Activated gamma-delta T cell treated with Interleukin-2 at 50 U/mL for 16 hours (primary cell): ENCODE results near the gene MAP3K2.

Experiments
- DNase-seq: peaks from one replicate; pipeline ENCODE4 v3.0.0-alpha.2; 2020

MAP3K2 gene

DNA sequence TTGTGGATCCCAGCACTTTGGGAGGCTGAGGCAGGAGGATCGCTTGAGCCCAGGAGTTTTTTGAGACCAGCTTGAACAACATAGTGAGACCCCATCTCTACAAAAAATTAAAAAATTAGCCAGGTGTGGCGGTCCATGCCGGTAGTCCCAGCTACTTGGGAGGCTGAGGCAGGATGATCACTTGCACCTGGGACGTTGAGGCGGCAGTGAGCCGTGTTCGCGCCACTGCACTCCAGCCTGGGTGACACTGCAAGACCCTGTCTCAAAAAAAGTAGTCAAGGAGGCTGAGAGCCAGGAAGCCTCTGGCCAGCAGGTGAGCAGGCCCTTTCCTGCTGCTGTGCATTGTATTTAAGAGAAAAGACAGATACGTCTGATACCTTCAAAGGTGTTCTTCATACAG is 19.3 kb upstream of the MAP3K2 start:
- no peak for DNase-seq

DNA sequence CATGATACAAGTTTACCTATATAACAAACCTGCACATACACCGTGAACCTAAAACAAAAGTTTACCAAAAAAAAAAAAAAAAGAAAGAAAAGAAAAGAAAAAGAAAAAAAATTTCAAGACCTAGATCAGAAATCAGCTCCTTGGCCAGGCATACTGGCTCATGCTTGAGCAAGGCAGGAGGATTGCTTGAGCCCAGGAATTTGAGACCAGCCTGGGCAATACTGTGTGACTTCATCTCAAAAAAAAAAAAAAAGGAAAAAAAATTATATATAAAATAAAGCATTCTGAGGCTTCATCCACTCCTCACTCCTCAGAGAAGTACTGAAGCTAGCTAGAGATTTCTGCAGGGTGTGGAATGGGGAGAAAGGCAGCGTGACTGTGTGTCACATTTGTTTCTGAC is 18.7 kb upstream of the MAP3K2 start:
- no peak for DNase-seq

DNA sequence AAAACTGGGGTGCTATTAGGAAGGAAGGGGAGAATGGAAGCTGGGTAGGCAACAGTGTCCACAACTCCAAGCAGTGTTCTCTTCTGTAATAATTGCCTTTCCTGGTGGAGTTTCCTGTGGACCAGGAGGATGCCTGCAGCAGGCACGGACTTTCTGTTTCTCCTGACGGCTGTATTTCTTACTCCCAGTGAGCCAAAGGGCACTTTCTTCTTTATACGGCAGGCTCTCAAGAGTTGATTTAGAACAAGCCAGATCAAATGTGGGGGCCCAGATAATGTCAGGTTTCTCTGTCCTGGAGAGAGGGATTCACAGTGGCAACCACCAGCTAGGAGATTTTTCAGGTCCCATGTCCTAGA is 17.5 kb upstream of the MAP3K2 start:
- no peak for DNase-seq

DNA sequence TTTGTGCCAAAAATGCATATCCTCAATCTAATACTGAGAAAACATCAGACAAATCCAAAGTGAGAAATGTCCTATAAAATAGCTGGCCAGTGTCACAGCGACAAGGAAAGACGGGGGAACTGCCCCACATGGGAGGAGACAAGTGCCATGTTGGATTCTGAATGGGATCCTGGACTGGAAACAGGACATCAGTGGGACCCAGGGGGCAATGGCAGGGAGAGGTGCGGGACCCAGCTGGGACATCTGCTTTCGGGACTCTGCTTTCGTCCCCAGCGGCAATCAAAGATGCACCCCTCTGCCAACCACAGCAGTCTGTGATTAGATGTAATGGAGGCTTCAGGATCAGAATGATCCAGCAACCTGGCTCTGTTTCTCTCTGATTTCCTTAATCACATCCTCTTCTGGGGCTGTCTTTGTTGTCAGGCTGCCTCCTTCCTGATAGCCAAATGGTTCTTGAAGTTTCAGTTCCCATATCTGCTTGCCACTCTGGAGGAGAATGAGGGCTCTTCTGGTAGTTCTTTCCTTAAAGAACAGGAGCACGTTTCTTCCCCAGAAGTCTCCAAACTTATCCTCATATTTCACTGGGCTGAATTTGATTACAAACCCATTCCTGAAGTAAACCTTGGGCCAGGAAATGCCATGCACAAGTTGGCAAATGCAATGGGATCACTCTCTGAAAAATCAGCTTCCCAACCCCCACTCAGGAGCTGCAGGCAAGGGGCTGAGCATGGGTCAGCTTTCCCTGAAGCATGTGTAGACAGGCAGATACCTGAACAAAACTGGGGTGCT is 16.9 kb upstream of the MAP3K2 start:
- no peak for DNase-seq

DNA sequence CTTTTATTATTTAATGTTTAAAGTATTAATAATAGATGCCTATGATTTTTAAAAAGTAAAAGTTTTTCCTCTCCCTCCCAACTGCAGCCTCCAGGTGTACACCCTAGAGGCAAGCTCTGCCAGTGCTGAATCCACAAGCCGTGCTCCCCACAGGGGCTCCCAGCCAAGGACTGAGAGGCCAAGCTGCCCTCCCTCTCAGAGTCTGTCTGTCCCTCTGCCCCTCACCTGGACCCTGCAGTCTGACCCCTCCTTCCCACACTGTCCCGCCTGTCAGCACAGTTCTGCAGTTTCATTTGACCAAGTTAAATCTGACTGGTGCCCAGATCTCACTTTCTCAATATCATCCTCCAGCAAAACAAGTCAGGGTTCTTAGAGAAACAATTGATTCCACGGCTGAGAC is 15.7 kb upstream of the MAP3K2 start:
- DNase-seq: no peak

DNA sequence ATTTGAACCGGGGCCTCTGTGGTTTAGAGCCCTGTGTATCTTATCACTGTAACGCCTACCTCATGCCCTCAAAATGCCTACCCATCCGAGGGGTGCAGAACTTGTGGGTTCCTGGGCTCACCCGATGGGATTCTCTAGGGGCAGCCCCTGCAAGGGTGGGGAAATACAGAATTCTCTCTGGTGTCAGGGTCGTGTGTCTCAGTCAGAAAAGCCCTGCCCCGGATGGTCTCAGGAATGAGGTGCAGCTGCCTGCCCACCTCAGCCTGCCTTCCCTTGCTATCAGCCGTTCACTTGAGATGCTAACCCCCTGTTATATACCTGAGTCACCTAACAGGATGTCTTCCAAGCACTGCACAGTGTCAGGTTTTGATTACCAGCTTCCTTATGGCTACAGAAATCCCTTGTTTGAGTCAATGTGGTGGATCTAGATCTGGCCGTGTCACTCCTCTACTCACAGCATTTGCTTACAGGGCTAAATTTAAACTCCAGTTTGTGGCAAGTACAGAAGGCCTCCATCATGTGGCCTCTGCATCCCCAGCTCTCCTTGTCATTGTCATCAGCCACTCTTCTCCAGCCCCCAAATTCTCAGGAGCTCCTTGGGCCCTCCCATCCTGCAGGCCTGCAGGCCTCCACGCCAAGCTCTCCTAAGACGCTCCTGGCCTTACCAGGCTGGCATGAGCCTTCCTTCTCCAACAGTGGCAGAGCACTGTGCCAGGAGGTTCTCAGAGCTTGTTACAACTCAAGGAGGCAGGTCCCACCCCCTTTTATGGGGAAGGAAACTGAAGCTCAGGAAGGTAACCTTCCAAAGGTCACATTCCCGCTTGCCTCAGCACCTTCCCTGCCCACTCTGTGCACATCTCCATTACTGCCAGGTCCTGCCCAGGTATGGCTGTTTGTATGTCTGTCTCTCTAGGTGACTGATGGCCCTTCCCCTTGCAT is 14.3 kb upstream of the MAP3K2 start:
- no peak for DNase-seq

DNA sequence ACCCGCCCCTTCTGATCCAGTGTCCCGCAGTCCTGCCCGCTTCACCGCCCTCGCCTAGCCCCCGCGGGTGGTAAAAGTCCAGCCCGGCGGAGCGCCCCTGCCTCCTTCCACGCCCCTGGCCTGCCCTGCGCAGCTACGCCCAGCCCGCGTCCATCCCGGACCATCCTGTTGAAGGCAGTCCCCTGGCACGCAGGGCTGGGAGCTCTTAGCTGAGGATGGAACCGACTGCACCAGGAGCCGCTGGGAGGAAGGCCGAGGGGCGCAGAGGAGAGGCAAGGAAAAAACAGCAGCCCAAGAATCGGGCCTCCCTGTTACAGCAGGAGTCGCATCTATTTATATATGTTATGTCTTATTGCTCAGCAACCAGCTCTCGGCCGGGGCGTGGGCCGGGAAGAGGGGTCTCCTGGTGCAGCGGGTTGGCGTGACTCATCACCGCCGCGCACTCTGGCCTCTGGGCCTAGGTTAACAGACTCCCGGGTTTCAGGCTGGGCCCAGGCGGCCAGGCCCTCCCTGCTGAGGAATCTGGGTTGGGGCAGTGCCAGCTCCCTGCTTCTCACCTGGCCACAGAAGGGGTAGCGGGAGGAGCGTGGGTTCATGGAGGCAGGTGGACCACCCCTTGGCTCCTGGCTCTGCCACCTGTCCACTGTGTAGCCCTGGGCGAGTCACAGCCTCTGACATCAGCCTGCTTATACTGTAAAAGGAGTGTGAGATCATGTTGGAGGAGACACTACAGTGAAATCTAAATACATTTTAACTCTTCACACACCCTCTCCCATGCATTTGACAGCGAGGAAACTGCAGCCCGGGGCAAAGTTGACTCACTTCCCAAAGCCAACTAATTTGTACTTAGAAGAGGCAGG is 13.4 kb upstream of the MAP3K2 start:
- no peak for DNase-seq

DNA sequence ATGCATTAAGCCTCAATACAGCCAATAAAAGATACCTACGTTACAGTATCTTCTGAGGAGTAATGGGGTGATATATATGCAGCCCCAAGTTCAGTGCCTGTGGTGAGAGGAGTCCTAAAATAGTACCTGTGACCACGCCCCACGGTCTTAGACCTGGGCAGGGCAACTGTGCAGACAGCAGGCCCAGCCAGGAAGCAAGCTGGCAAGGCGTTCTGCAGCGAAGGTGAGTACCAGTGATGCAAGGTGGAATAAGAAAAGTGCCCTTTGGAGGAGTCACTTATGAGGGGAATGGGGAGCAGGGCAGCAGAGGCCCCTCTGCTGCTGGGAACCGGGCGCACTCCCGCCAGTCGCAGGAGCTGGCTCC is 12.7 kb upstream of the MAP3K2 start:
- no peak for DNase-seq

DNA sequence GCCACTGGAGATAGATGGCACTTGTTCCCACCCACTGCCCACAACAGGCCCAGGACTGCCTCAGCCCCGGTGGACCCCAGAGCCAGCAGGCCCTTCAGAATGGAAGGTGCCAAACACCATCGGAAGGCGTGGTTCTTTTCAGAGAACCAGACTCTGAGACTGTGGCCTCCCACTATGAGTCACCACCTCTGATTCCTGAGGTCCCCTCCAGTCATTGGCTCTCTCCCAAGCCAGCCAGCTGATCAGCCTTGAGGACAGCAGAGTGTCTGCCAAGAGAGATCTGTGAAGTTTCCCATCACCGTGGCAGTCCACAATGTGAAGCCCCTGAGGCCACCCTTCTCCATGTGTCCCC is 10.4 kb upstream of the MAP3K2 start:
- peak; percentile 33 for DNase-seq

DNA sequence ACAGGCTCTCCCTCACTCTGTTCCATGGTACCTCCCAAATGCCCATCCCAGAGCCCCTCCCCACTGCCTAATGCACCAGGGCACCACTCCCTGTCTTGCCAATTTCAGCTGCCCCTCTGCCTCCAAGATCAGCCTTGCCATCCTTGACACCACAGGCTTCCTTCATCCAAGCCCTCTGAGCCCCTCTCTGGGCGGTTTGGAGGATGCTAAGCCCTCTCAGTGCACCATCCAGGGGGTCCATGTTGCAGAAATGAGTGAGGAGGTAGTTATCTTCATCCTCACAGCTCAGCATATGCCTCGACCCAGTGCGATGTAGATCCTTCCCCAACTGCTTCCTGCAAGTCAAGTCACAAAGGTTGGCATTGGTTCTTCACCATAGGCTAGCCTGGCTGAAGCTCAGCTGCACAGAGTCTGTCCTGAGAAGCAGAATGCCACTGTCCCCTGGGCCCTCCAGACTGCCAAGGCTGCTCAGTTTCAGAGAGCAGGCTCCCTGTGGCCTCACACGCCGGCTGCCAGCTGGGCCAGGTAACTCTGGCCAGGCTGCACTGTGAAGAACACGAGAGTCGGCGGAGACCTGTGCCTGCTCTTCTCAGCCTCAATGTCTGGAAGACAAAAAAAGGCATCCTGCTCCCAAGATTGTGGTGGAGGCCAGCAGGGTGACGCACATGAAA is 9.9 kb upstream of the MAP3K2 start:
- no peak for DNase-seq

DNA sequence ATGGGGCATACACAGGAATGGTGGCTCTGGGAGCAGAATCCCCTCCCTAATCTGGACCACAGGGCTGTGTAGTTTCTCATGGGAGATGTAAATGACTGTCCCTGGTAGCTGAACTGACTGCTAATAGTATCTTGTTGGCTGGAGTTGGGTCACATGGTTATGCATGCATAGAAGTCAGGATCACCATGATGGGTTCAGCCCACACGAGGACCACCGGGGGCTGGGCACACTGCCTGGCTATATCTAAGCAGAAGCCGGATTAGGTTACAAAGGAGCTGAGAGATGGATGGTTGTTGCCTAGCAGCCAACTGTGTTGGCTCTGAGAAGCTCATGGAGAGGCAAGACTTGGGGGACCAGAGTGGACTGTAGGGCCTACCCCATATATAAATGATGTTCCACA is 6.7 kb upstream of the MAP3K2 start:
- no peak for DNase-seq

DNA sequence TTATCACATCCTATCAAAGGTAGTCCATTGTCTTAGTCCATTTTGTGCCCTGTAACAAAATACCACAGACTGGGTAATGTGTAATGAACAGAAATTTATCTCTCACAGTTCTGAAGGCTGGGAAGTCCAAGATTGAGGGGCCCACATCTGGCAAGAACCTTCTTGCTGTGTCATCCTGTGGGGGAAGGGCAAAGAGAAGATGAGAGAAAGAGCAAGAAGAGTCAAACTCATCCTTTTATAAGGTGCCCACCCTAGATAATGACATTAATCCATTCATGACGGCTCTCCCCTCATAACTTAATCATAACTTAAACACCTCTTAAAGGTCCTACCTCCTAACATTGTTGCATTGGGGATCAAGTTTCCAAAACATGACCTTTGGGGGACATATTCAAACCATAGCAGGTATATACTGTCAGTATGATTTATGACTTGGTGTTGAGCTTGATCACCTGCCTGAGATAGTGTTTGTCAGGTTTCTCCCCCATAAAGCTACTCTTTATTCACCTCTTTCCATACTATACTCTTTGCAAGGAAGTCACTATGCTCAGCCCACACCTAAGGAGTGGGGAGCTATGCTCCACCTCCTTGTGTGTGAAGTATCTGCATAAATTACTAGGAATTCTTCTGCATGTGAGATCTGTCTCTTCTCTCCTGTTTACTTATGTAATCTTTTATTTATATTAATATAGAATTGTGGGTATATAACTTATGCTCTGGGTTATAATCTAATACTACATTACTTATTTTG is 5.2 kb upstream of the MAP3K2 start:
- DNase-seq: no peak

DNA sequence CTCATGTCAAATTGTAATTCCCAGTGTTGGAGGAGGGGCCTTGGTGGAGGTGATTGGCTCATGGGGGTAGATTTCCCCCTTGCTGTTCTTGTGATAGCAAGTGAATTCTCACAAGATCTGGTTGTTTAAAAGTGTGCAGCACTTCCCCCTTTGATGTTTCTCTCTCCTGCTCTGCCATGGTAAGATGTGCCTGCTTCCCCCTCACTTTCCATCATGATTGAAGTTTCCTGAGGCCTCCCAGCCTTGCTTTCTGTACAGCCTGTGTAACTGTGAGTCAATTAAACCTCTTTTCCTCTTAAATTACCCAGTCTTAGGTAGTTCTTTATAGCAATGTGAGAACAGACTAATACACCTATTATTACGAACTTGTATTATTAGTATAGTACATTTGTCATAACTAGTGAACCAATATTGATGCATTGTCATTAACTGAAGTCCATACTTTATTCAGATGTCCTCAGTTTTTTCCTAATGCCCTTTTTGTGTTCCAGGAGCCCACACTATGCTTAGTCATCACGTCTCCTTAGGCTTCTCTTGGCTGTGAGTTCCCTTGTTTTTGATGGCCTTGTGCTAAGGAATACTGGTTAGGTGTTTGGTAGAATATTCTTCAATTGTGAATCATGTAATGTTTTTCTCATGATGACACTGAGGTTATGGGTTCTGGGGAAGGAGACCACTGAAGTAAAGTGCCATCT is 4.5 kb upstream of the MAP3K2 start:
- DNase-seq: no peak

DNA sequence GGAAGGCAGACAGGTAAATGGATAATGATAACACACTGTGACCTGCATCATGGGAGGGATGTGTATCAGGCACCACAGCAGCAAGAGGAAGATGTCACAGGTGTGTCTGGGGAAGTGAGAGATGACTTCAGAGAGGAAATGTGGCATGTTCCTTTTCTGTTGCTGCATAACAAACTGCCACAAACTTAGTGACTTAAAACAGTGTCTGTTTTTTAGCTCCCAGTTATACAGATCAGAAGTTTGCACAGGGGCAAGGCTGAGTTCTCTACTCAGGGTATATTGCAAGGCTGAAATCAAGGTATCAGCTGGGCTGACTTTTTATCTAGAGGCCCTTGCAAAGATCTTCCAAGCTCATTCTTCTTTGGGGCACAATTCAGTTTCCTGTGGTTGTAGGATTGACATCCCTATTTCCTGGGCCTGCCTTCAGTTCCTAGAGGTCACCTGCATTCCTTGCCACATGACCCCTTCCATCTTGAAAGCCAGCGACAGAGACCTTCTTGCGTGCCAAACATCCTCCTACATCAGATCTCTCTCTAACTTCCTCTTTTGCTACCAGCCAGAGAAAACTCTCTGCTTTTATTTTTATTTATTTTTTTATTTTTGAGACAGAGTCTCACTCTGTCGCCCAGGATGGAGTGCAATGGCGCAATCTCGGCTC is 2.1 kb upstream of the MAP3K2 start:
- no peak for DNase-seq

DNA sequence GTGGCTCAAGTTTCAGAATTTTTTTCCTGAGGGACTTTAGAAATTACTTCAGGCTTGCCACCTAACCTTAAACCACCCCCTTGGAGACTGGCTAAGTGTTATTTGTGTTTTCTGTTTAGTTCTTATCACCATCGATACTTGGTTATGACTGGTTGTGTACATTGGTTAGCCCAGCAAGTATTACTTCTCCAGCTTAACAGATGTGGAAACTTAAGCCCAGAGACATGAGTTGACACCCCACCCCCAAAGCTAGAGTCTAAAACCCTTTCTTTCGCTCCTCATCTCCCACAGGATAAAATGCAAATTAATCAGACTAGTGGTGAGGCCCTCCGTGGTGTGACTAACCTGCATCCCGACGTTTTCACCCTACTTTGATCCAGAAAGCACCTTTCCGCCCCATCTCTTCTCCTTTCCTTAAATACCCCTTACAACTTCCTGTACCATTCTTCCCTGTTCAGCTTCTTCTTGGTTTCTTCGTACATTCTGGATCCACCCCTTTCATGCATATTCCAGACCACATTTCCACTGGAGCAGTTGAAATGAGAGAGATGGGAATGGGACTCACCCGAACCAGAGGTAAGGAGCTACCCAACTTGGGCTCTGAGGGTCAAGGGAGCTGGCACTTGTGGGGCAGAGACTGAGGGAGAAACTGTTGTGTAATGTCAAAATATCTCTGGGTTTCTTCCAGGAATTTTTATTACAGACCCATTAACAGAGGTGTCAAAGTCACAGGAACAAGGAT is 819 bp upstream of the MAP3K2 start:
- DNase-seq: peak; percentile 5

DNA sequence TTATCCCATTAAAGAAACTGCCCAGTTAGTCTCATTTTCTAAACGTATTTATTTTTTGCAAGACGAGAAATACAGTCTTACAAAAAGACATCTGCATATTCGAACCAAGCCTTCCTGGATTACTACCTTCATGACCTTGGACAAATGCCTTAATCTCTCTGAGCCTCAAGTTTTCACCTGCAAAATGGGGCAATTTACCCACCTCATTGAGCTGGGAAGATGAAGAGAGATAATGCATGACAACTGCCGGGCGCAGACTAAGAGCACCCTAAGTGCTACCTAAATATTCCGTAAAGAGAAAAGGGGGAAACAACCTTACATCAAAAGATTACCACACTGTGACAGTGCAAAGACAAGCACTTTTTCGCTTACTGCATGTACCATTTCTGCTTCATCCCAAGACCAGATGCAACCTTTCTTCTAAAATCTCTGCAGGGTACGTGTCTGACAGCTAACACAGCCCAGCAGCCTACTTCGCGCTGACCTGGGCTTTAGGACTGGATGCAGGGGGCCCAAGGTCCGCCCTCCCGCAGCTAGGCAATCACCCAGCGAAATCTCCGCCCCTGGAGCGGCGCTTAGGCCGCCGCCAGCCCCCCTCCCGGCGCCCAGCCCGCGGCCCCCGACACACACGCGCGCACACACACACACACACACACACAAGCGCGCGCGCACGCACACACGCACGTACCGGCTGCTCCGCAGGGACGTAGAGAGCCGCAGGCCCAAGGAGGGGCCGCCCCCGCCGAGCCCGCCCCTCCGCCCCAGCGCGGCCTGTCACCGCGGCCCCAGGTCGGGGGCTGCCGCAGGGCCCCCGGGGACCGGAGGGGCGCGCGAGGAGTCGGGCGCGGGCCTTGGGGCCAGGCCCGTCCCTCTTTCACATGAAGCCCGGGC is 766 bp downstream of the MAP3K2 start:
- peak; percentile 76 for DNase-seq

DNA sequence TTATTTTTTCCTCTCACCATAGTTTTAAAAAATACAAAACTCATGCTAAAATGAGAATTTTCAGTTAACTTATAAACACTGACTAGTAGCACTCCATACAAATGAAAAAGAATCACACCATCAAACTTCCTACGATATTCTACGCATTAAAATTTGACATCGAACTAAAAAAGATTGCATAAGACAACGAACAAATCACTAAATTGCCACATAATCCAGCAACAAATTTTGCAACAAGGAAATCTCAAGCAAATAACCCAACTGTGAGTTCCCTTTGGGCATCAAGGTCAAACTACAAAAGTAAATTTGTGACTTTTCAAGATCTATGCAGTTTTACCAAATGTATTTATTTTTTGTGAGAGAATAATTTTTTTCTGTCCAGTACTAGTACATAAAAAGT is 1.5 kb downstream of the MAP3K2 start:
- DNase-seq: no peak

DNA sequence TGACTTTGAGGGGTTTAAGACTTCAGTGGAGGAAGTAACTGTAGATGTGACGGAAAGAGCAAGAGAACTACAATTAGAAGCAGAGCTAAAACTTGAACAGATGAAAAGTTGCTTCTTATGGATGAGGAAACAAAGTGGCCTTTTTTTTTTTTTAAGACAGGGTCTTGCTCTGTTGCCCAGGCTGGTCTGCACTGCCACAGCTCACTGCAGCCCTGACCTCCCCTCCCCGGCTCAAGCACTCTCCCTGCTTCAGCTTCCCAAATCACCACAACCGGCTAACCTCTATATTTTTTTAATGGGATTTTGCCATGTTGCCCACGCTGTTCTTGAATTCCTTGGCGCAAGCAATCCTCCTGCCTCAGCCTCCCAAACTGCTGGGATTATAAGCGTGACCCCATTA is 3.2 kb downstream of the MAP3K2 start:
- DNase-seq: no peak

DNA sequence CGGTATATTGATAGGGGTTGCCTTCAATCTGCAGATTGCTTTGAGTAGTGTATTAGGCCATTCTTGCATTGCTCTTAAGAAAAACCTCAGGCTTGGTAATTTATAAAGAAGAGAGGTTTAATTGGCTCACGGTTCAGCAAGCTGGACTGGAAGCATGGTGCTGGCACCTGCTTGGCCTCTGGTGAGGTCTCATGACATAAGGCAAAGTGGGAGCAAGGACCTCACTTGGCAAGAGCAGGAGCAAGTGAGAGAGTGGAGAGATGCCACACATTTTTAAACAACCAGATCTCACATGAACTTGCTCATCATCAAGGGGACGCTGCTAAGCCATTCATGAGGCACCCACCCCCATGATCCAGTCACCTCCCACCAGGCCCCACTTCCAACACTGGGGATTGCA is 4.9 kb downstream of the MAP3K2 start:
- DNase-seq: no peak
